ENCODE results near the gene EMX2. TPM values are rescaled to one million over a fixed set of nuclear protein-coding genes. Genes with fewer than 3 reads are reported as not detected.

Gene EMX2
- total RNA-seq, 2 donors from 2014 or later: not detected

DNA sequence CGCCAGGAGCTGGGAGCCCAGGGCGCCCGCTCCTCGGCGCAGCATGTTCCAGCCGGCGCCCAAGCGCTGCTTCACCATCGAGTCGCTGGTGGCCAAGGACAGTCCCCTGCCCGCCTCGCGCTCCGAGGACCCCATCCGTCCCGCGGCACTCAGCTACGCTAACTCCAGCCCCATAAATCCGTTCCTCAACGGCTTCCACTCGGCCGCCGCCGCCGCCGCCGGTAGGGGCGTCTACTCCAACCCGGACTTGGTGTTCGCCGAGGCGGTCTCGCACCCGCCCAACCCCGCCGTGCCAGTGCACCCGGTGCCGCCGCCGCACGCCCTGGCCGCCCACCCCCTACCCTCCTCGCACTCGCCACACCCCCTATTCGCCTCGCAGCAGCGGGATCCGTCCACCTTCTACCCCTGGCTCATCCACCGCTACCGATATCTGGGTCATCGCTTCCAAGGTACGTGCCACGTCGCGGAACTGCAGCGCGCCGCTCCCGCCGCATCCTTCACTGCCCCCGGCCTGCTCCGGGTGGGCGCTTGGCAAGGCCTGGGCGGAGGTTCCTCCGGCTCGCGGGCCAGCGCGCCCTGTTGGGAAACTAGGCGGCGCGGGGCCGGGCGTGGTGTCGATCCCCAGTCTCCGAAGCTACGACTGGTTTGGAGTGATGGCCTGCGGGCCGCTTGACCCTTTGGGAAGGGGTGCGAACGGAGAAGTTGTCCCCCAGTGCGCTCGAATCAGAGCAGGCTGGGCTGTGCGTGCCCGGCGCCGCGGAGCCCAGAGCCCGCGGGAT, 868 bp downstream of the EMX2 start:
- 2% methylated on average over 8 to 87 of the region's 90 CpGs for WGBS, 2 donors
- Histone ChIP-seq H3K4me3 (peak overlapping the region in 1 of 2 donors; percentile 12), H3K9me3 (no peaks in the 10 kb centered on the region), H3K27me3 (peaks cover 7 to 58% of the 10 kb centered on the region in 2 donors), H3K27ac (no peak overlapping the region), H3K4me1 (peaks cover 54% of the 10 kb centered on the region), H3K36me3 (replicated peaks in 1 of 2; ENCODE audit: insufficient read depth in 1 of 2, low read depth in 2 of 2) (no peaks in the 10 kb centered on the region)
- no peak for TF ChIP-seq CTCF (IDR thresholded peaks at IDR 0.05)
- no peak for TF ChIP-seq POLR2A (IDR thresholded peaks at IDR 0.05)
- no peak for DNase-seq
- intact Hi-C loops (cut with DNase I): loop anchor here (10.0 kb wide), 1 partner anchor 561 kb away; no protein-coding TSS in a partner anchor
- no peak for ATAC-seq

DNA sequence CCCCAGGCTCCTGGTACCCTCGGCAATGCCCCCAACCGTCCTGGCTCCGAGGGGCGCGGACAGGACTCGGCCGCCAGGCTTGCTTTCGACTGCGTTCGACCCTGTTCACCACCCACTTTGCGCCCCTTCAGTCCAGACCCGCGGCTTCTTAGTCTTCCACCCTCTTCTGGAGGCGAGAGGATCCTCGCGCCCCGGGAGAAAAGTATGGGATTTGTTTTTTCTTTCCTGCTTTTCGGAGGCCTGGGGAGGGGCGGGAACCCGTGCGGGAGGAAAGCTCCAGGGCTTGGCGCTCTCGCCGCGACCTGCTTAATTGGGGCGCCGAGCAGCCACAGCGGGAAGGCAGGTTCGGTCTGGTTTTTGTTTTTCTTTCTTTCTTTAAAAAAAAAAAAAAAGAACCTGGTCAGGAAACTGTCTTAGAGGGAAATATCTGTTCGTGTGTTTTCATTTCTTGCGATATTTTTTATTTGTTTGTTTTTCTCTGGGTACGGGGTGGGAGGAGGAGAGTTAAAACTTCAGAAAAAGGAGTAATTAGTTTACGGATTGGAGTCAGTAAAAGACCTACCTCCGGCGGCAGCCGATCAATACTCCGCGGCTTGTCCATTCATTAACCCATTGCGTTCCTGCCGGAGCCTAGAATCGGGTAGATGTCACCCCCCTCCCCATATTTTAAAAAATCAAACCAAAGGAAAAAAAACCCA, 1.6 kb downstream of the EMX2 start:
- DNase-seq (no peak), ATAC-seq (no peak)
- Histone ChIP-seq H3K27ac (no peak overlapping the region), H3K4me3 (peak overlapping the region in 1 of 2 donors; percentile 12), H3K9me3 (no peaks in the 10 kb centered on the region), H3K36me3 (replicated peaks in 1 of 2; ENCODE audit: insufficient read depth in 1 of 2, low read depth in 2 of 2) (no peaks in the 10 kb centered on the region), H3K4me1 (peaks cover 53% of the 10 kb centered on the region), H3K27me3 (peaks cover 7 to 57% of the 10 kb centered on the region in 2 donors)
- 2% methylated on average over 27 to 41 of the region's 41 CpGs for WGBS, 2 donors
- intact Hi-C loops (cut with DNase I): loop anchor here (10.0 kb wide), 1 partner anchor 561 kb away; no protein-coding TSS in a partner anchor
- no peak for TF ChIP-seq POLR2A (IDR thresholded peaks at IDR 0.05)
- TF ChIP-seq CTCF (IDR thresholded peaks at IDR 0.05): no peak

DNA sequence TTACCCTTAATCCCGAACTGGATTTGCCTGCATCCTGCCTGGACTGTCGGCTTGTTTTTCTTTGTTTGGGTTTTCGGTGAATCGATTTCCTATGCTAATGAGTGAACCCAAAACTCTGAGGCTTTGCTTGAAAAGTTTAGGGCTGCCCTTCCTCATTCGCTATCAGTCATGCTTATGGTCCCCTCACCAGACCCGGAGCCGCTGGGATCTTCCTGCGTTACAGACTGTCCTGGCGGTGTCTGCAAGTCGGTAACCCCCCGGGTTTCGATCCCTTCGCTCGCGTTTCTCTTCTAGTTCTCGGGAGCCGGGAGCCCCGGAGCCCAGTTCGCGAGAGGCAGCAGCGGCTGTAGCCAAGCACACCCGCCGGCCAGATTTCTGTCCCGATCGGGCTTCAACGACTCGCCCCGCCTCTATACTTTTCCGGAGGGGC, 2.2 kb downstream of the EMX2 start:
- no peaks in the 10 kb centered on the region for H3K36me3 ChIP-seq (replicated peaks in 1 of 2; ENCODE audit: insufficient read depth in 1 of 2, low read depth in 2 of 2)
- no peak overlapping the region for H3K27ac ChIP-seq
- no peak for DNase-seq
- H3K4me3 ChIP-seq: peak overlapping the region in 1 of 2 donors; percentile 21
- 2 to 4% methylated on average over 29 of the region's 29 CpGs for WGBS, 2 donors
- H3K4me1 ChIP-seq: peaks cover 48% of the 10 kb centered on the region
- H3K27me3 ChIP-seq: peaks cover 7 to 51% of the 10 kb centered on the region in 2 donors
- intact Hi-C loops (cut with DNase I): loop anchor here (10.0 kb wide), 1 partner anchor 560 kb away; no protein-coding TSS in a partner anchor
- TF ChIP-seq POLR2A (IDR thresholded peaks at IDR 0.05): no peak
- TF ChIP-seq CTCF (IDR thresholded peaks at IDR 0.05): no peak
- H3K9me3 ChIP-seq: no peaks in the 10 kb centered on the region
- ATAC-seq: no peak

GRCh38 chr10:117545141-117546019, 2.8 kb downstream of the EMX2 start:
- intact Hi-C loops (cut with DNase I): loop anchor here (10.0 kb wide), 1 partner anchor 559 kb away; no protein-coding TSS in a partner anchor
- H3K27me3 ChIP-seq: peaks cover 7 to 50% of the 10 kb centered on the region in 2 donors
- DNase-seq (peak in 1 of 4 donors; percentile 26), ATAC-seq (peak; percentile 43)
- no peaks in the 10 kb centered on the region for H3K9me3 ChIP-seq
- H3K36me3 ChIP-seq (replicated peaks in 1 of 2; ENCODE audit: insufficient read depth in 1 of 2, low read depth in 2 of 2): no peaks in the 10 kb centered on the region
- WGBS, 2 donors: 4 to 5% methylated on average over 13 to 63 of the region's 67 CpGs
- TF ChIP-seq POLR2A (IDR thresholded peaks at IDR 0.05): no peak
- TF ChIP-seq CTCF (IDR thresholded peaks at IDR 0.05): no peak
- H3K4me1 ChIP-seq: peaks cover 48% of the 10 kb centered on the region
- H3K4me3 ChIP-seq: peak overlapping the region in 1 of 2 donors; percentile 21
- no peak overlapping the region for H3K27ac ChIP-seq

All from body of pancreas (tissue), 4 donors.